ENCODE measurements around the gene IL24. TPM values are rescaled to one million over a fixed set of nuclear protein-coding genes. Genes with fewer than 3 reads are reported as not detected.

The IL24 gene
- total and polyA plus RNA-seq, 2 donors (not counting 1 experiment from before 2014, with no cell fraction given), result 0.17 to 0.54 TPM

DNA sequence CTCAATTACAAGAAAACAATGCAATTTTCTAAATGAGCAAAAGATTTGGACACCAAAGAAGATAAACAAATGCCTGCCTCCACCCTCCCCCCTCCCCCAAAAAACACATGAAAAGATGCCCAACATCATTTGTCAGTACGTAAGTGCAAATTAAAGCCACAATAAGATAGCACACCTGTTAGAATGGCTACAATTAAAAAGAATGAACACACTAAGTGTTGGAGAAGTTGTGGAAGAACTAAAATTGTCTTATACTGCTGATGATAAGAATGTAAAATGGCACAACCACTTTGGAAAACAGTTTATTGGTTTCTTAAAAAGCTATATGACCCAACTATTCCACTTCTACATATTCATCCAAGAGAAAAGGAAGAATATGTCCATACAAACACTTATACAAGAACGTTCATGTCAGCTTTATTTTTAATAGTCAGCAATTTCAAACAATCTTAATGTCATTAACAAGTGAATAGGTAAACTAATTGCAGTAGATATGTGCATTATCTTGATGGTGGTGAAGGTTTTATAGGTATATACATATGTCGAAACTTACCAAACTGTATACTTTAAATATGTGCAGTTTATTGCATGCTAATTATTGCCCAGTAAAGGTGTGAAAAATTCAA is 21.4 kb upstream of the IL24 start:
- H3K9ac ChIP-seq (ENCODE audit: insufficient read depth, low read length), result no peak overlapping the region
- H3K4me2 ChIP-seq (ENCODE audit: extremely low read depth, insufficient read depth, low read length), result no peak overlapping the region
- no peaks in the 10 kb centered on the region for H3K9me3 ChIP-seq (ENCODE audit: control insufficient read depth, insufficient read depth, low read depth, low read length)
- H2AFZ ChIP-seq (ENCODE audit: low read length), result no peak overlapping the region
- no peak for TF ChIP-seq EZH2 (IDR thresholded peaks at IDR 0.05; ENCODE audit: low read length, missing control alignments)
- TF ChIP-seq, protein P1, sequence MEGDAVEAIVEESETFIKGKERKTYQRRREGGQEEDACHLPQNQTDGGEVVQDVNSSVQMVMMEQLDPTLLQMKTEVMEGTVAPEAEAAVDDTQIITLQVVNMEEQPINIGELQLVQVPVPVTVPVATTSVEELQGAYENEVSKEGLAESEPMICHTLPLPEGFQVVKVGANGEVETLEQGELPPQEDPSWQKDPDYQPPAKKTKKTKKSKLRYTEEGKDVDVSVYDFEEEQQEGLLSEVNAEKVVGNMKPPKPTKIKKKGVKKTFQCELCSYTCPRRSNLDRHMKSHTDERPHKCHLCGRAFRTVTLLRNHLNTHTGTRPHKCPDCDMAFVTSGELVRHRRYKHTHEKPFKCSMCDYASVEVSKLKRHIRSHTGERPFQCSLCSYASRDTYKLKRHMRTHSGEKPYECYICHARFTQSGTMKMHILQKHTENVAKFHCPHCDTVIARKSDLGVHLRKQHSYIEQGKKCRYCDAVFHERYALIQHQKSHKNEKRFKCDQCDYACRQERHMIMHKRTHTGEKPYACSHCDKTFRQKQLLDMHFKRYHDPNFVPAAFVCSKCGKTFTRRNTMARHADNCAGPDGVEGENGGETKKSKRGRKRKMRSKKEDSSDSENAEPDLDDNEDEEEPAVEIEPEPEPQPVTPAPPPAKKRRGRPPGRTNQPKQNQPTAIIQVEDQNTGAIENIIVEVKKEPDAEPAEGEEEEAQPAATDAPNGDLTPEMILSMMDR (conservative IDR thresholded peaks at IDR 0.05 in 1 of 2, IDR thresholded peaks at IDR 0.05 in 1 of 2; ENCODE audit: low read depth in 1 of 2, low read length in 2 of 2), result no peak
- H3K79me2 ChIP-seq (ENCODE audit: control insufficient read depth, insufficient read depth, low read length), result no peaks in the 10 kb centered on the region
- no peaks in the 10 kb centered on the region for H3K4me1 ChIP-seq (ENCODE audit: control insufficient read depth, extremely low read depth, insufficient read depth, low read length)
- H3K27ac ChIP-seq (ENCODE audit: insufficient read depth, low read length), result no peak overlapping the region
- H3K4me3 ChIP-seq (replicated peaks in 1 of 4; ENCODE audit: control extremely low read depth in 1 of 4, insufficient read depth in 1 of 4, low read depth in 3 of 4, low read length in 4 of 4), result no peak overlapping the region
- no peaks in the 10 kb centered on the region for H3K27me3 ChIP-seq (ENCODE audit: control insufficient read depth, insufficient read depth, low read length)
- H4K20me1 ChIP-seq (ENCODE audit: control insufficient read depth, extremely low read depth, insufficient read depth, low read length), result no peaks in the 10 kb centered on the region
- no peaks in the 10 kb centered on the region for H3K36me3 ChIP-seq (ENCODE audit: control insufficient read depth, insufficient read depth, low read length)
- no peak for DNase-seq (ENCODE audit: low read depth in 2 of 2)

DNA sequence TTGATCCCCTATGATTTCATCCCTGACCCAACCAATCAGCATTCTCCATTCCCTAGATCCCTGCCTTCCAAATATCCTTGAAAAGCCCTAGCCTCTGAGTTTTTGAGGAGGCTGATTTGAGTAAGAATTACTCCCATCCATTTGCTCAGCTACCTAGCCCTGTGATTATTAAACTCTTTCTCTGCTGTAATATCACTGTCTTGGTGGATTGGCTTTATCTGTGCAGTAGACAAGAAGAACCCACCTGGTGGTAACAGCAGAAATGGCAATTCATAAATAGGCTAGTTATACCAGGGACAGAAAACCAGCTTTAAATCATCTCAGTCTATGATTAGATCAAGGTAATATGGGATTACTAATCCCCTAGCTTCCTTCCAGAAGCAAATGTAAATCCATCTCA is 18.8 kb upstream of the IL24 start:
- no peak overlapping the region for H3K4me3 ChIP-seq (replicated peaks in 1 of 4; ENCODE audit: control extremely low read depth in 1 of 4, insufficient read depth in 1 of 4, low read depth in 3 of 4, low read length in 4 of 4)
- H3K36me3 ChIP-seq (ENCODE audit: control insufficient read depth, insufficient read depth, low read length), result no peaks in the 10 kb centered on the region
- no peaks in the 10 kb centered on the region for H3K27me3 ChIP-seq (ENCODE audit: control insufficient read depth, insufficient read depth, low read length)
- no peak overlapping the region for H3K9ac ChIP-seq (ENCODE audit: insufficient read depth, low read length)
- no peaks in the 10 kb centered on the region for H4K20me1 ChIP-seq (ENCODE audit: control insufficient read depth, extremely low read depth, insufficient read depth, low read length)
- no peaks in the 10 kb centered on the region for H3K79me2 ChIP-seq (ENCODE audit: control insufficient read depth, insufficient read depth, low read length)
- no peaks in the 10 kb centered on the region for H3K9me3 ChIP-seq (ENCODE audit: control insufficient read depth, insufficient read depth, low read depth, low read length)
- no peaks in the 10 kb centered on the region for H3K4me1 ChIP-seq (ENCODE audit: control insufficient read depth, extremely low read depth, insufficient read depth, low read length)
- no peak for DNase-seq (ENCODE audit: low read depth in 2 of 2)
- no peak overlapping the region for H3K4me2 ChIP-seq (ENCODE audit: extremely low read depth, insufficient read depth, low read length)
- H3K27ac ChIP-seq (ENCODE audit: insufficient read depth, low read length), result no peak overlapping the region
- no peak overlapping the region for H2AFZ ChIP-seq (ENCODE audit: low read length)
- TF ChIP-seq, protein P1 (conservative IDR thresholded peaks at IDR 0.05 in 1 of 2, IDR thresholded peaks at IDR 0.05 in 1 of 2; ENCODE audit: low read depth in 1 of 2, low read length in 2 of 2), result no peak
- no peak for TF ChIP-seq EZH2 (IDR thresholded peaks at IDR 0.05; ENCODE audit: low read length, missing control alignments)

DNA sequence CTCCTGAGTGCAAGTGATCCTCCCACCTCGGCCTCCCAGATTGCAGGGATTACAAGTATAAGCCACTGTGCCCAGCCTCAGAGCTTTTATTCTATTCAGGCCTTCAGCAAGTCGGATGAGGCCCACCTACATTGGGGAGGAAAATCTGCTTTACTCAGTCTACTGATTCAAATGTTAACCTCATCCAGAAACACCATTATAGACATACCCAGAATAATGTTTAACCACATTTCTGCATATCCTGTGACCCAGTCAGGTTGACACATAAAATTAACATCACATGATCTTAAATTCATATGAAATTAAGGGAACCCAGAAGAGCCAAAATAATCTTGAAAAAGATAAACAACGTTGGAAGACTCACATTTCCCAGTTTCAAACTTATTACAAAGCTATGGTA is 16.9 kb upstream of the IL24 start:
- H4K20me1 ChIP-seq (ENCODE audit: control insufficient read depth, extremely low read depth, insufficient read depth, low read length), result no peaks in the 10 kb centered on the region
- no peak overlapping the region for H3K4me2 ChIP-seq (ENCODE audit: extremely low read depth, insufficient read depth, low read length)
- H3K27ac ChIP-seq (ENCODE audit: insufficient read depth, low read length), result no peak overlapping the region
- no peaks in the 10 kb centered on the region for H3K79me2 ChIP-seq (ENCODE audit: control insufficient read depth, insufficient read depth, low read length)
- no peak overlapping the region for H2AFZ ChIP-seq (ENCODE audit: low read length)
- H3K4me3 ChIP-seq (replicated peaks in 1 of 4; ENCODE audit: control extremely low read depth in 1 of 4, insufficient read depth in 1 of 4, low read depth in 3 of 4, low read length in 4 of 4), result no peak overlapping the region
- H3K9me3 ChIP-seq (ENCODE audit: control insufficient read depth, insufficient read depth, low read depth, low read length), result no peaks in the 10 kb centered on the region
- no peak for DNase-seq (ENCODE audit: low read depth in 2 of 2)
- no peaks in the 10 kb centered on the region for H3K4me1 ChIP-seq (ENCODE audit: control insufficient read depth, extremely low read depth, insufficient read depth, low read length)
- H3K27me3 ChIP-seq (ENCODE audit: control insufficient read depth, insufficient read depth, low read length), result no peaks in the 10 kb centered on the region
- no peaks in the 10 kb centered on the region for H3K36me3 ChIP-seq (ENCODE audit: control insufficient read depth, insufficient read depth, low read length)
- TF ChIP-seq, protein P1 (conservative IDR thresholded peaks at IDR 0.05 in 1 of 2, IDR thresholded peaks at IDR 0.05 in 1 of 2; ENCODE audit: low read depth in 1 of 2, low read length in 2 of 2), result no peak
- TF ChIP-seq EZH2 (IDR thresholded peaks at IDR 0.05; ENCODE audit: low read length, missing control alignments), result no peak
- no peak overlapping the region for H3K9ac ChIP-seq (ENCODE audit: insufficient read depth, low read length)
